HG02973 (cell line): ENCODE data around the gene NAA25.

Experiments used
- ATAC-seq: cut with Tn5 transposase; IDR thresholded peaks from one replicate; pipeline ENCODE4 v1.9.1; 2021; ENCODE audit warnings: moderate library complexity; ENCODE audit not compliant: unreplicated experiment

NAA25 gene

DNA sequence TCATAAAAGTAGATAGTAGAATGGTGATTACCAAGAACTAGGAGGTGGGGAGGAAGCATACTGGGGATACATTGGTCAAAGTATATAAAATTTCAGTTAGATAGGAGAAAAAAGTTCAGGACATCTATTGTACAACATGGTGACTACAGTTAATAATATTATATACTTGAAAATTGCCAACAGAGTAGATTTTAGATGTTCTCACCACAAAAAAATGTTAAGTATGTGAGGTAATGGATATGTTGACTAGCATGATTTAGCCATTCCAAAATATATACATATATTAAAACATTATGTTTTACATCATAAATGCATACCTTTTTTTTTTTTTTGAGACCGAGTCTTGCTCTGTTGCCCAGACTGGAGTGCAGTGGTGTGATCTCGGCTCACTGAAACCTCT is 126.6 kb downstream of the NAA25 start:
- ATAC-seq: no peak

DNA sequence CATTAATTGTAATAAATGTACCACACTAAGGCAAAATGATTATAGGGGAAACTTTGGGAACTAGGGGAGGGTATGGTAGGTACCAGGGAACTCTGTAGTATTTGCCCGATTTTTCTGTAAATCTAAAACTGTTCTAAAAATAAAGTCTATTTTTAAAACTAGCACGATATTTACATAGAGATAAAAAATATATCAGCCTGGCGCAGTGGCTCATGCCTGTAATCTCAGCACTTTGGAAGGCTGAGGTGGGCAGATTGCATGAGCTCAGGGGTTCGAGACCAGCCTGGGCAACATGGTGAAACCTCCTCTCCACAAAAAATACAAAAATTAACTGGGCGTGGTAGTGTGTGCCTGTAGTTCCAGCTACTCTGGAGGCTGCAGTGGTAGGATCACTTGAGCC is 128.0 kb downstream of the NAA25 start:
- no peak for ATAC-seq

GRCh38 chr12:111978545-111978944 is 130.0 kb downstream of the NAA25 start:
- ATAC-seq: no peak

- no peak for ATAC-seq
These were observed 131.7 kb downstream of the NAA25 start for GRCh38 chr12:111976860-111977259.
